ENCODE data around the gene DHRS11. TPM values are rescaled to one million over a fixed set of nuclear protein-coding genes. Genes with fewer than 3 reads are reported as not detected.
"Not testable (repeated sequence)": the region's sequence is repeated elsewhere in the genome, so short reads cannot be mapped to it uniquely, and the experiment has no call there.

DHRS11 gene
- total RNA-seq, 2 experiments from 2014 or later: 12.8 to 15.5 TPM

GRCh38 chr17:36586138-36586537 lies 5.5 kb upstream of the DHRS11 start:
- ChIA-PET CTCF (interaction anchor here (1.6 kb wide), 1 partner anchor 17 kb away, joined by 5 read pairs; no protein-coding TSS in a partner anchor), POLR2A (no interaction called here)

DNA sequence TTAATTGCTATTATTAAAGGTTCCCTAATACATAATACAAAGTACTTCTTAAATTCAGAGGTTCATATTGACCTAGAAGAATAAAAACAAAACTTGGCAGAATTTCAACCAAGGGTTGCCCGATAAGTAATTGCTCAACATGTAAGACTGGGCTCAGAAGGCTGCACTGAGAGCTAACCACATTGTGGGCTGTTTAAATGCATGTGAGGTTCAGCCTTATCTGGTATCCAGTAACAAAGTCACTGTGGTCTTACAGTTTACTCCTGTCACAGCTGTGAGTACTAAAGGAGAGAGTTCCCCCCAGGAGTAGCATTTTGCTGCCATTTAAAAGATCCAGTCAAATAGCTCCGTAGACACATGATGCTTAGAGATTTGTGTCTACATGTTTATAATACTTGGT lies 1.6 kb upstream of the DHRS11 start:
- CTCF ChIA-PET: interaction anchor here (1.2 kb wide), 1 partner anchor 11 kb away, joined by 3 read pairs; no protein-coding TSS in a partner anchor
- POLR2A ChIA-PET: no interaction called here

DNA sequence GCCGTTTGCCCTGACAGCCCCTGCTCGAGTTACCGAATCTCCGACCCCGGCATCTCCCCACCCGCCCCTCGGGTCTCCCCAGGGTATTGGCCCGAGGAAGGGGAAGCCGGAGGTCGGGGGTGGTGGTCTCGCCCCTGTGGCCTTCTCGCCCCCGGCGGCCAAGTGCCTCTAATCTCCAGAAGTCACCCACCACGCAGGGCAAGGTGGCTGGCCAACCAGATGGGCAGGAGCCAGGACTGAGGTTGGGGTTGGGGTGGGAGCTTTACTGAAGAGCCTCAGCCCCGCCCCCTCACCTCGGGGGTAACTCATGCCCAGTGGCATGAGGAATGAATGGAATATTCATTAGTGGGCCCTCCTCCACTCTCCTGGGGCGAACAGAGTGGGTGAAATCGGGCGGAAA lies 637 bp downstream of the DHRS11 start:
- ChIA-PET POLR2A (interaction anchor here (0.6 to 1.8 kb wide), 4 partner anchors 10 to 814 kb away, joined by 3 to 5 read pairs (median 4); partner anchors contain the start of genes ACACA, MRM1 and TADA2A), CTCF (interaction anchor here (2.6 kb wide), 1 partner anchor 10 kb away, joined by 11 read pairs; the partner anchor contains the start of gene MRM1)

DNA sequence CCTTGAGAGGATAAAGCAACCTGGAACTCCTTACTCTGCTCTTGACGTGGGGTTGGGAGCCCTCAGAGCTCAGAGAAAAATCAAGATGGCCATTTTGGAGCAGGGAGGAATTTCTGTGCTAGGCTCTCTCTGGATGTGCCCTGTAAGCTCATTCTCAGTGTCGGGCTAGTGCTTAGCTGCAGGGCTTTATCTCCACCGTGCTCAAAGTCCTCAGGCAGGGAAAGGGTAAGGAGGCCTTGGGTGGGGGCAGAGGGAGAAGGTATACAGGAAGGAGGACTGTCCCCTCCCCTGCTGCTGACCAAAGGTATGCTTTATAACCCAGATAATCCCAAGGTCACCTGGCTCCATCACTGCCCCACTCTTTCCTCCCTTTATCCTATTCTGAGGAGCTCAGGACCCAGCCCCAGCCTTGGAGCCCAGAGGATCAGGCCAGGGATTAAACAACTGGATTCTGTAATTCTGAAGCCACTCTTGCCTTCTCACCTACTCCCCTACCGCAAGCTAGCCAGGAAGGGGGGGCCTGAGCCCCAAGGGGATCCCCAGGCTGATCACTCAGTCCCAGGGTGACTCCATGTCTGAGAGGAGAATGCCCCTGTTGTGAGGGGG lies 1.1 kb downstream of the DHRS11 start:
- ChIA-PET POLR2A (interaction anchor here (0.6 to 1.8 kb wide), 4 partner anchors 9 to 814 kb away, joined by 3 to 5 read pairs (median 4); partner anchors contain the start of genes ACACA, MRM1 and TADA2A), CTCF (interaction anchor here (0.6 to 2.6 kb wide), 3 partner anchors 10 to 114 kb away, joined by 4 to 11 read pairs (median 5); partner anchors contain the start of gene MRM1)

DNA sequence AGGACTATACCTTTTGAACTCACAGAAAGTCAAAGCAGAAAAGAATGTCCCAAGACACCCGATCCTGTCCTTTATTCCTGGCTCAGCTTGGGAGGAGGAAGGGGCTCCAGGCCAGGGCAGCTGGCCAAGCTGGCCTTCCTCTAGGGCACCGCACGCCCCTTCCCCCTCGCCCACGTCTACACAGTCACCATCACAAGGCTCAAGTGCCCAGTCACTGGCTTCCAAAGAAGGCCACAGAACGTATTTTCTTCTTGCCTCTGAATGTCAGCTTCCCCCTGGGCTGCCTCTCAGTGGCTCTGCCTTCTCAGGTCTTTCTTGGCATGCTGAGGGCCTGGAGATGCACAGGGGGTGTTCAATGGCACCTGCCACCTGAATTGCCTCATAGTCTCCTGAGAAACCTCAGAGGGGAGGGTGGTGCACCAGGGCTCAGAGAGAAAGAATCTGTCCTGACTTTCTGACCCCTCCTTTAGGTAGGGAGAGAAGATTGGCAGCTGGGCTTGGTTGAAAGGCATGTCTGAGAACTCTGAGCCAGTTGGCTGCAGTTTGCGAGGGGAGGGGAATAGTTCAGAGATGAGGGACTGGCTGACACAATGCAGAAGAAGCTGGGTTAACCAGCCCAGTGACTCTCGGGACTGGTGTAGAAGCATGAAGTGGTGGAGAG lies 2.1 kb downstream of the DHRS11 start:
- ChIA-PET POLR2A (interaction anchor here (1.8 kb wide), 1 partner anchor 8 kb away, joined by 5 read pairs; the partner anchor contains the start of gene MRM1), CTCF (interaction anchor here (1.1 to 2.6 kb wide), 2 partner anchors 9 to 28 kb away, joined by 4 to 11 read pairs; partner anchors contain the start of gene MRM1)

DNA sequence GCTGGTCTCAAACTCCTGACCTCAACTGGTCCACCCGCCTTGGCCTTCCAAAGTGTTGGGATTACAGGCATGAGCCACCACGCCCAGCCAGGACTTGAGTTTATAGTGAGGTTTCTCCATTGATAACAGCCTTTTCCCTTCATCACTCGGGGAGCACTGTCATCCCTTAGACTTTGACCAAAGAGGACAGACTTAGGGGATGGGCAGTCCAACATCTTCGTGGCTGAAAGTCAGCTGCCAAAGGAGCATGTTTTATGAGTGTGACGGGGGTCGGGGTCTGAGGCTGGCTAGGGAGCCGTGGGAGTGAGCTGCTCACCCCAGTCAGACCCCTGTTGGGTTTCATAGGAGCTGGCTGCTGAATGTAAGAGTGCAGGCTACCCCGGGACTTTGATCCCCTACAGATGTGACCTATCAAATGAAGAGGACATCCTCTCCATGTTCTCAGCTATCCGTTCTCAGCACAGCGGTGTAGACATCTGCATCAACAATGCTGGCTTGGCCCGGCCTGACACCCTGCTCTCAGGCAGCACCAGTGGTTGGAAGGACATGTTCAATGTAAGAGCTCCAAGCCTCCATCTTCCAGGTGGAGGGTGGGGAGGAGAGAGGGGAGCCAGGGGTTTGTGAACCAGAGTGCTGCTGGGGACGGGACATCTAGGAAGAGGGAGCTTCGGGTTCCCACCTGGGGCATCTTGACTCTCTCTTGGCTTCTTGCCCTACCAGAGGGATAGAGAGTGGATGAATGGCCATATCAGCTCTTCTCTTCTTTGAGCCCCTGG lies 3.1 kb downstream of the DHRS11 start:
- ChIA-PET POLR2A (interaction anchor here (0.6 kb wide), 1 partner anchor 44 kb away, joined by 3 read pairs; no protein-coding TSS in a partner anchor), CTCF (no interaction called here)

- ChIA-PET CTCF (no interaction called here), POLR2A (no interaction called here)
These were observed 5.5 kb downstream of the DHRS11 start for GRCh38 chr17:36597226-36597625.

DNA sequence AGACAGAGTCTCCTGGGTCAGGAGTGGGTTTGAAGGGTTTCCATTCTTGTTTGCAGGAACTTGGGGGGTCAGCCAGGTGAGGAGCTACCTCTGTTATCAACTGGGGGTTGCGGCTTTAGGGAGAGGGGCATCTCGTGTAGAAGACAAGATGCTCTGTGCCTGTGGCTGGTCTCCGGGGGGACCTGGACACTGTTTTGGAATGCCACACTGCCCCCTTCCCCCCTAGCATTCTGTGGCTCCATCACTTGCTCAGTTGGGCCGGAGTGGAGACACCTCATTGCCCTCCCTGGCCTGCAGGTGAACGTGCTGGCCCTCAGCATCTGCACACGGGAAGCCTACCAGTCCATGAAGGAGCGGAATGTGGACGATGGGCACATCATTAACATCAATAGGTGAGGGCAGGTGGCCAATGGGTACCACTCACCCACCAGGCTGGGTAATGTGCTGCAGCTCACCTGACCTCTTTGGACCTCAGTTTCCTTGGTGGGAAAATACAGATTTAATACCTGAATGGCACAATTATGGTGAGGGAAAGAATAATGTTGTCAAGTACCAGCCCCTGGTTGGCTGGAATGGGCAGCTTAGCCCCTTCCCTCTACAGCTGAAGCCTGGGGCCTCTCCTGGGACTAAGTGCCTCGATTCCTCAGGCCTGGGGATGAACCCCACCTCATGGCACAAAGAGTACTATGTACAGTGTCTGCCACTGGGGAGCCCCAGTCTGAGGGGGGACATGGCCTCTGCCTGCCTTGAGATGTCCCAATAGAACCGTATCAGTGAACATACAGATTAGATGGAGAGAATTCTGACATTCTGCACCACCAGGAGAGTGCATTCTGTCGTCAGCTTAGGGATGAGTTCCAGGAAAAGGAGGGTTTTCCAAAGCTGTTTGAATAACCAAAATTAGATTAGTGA lies 6.4 kb downstream of the DHRS11 start:
- CTCF ChIA-PET: no interaction called here
- POLR2A ChIA-PET: no interaction called here

DNA sequence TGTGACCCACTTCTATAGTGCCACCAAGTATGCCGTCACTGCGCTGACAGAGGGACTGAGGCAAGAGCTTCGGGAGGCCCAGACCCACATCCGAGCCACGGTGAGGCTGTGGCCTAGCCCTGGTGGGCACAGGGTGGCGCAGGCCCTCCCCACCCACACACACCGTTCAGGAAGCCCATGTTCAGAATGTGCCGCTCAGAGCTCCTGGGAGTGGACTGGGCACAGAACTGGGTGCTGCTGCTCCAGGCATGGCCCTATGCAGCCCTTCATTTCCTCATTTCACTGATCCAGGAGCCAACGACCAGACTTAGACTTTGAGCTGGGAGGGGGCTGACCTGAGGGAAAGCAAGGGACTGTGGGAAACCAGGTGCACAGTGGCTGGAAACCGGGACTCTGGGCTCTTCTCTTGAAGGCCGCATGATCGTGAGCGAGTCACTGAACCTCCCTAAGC lies 7.3 kb downstream of the DHRS11 start:
- POLR2A ChIA-PET: no interaction called here
- CTCF ChIA-PET: no interaction called here

DNA sequence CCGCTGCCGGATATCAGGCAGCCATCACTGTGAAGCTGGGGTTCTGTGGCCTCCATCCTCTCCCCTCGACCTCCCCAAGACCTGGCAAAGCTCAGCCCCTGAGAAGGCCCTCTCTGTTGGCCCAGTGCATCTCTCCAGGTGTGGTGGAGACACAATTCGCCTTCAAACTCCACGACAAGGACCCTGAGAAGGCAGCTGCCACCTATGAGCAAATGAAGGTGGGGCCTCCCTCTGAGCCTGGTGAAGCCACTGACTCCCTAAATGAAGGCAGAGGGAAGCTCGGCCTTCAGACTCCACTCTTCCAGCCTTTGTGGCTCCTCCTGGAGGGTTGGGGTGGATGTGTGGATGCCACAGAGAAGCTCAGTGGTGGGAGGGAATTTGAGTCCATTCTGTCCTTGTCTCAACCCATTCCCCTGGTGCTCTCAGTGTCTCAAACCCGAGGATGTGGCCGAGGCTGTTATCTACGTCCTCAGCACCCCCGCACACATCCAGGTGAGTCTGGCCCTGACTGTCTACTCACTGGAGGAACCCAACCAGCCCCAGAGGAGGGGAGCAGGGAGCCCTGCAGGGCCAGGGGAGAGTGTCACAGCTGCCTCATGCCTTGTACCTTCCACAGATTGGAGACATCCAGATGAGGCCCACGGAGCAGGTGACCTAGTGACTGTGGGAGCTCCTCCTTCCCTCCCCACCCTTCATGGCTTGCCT lies 8.0 kb downstream of the DHRS11 start:
- CTCF ChIA-PET: interaction anchor here (1.2 kb wide), 1 partner anchor 10 kb away, joined by 3 read pairs; no protein-coding TSS in a partner anchor
- POLR2A ChIA-PET: no interaction called here

DNA sequence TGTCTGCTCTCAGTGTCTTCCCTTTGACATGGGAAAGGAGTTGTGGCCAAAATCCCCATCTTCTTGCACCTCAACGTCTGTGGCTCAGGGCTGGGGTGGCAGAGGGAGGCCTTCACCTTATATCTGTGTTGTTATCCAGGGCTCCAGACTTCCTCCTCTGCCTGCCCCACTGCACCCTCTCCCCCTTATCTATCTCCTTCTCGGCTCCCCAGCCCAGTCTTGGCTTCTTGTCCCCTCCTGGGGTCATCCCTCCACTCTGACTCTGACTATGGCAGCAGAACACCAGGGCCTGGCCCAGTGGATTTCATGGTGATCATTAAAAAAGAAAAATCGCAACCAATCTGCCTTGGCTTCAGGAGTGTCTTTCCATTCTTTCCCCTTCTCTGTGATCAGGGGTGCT lies 8.8 kb downstream of the DHRS11 start:
- POLR2A ChIA-PET: interaction anchor here (0.5 to 3.7 kb wide), 4 partner anchors 9 to 759 kb away, joined by 3 to 15 read pairs (median 6); partner anchors contain the start of genes DHRS11, GGNBP2, MYO19 and PIGW
- CTCF ChIA-PET: interaction anchor here (1.2 to 1.4 kb wide), 2 partner anchors 11 to 56 kb away, joined by 3 to 4 read pairs; partner anchors contain the start of gene GGNBP2

DNA sequence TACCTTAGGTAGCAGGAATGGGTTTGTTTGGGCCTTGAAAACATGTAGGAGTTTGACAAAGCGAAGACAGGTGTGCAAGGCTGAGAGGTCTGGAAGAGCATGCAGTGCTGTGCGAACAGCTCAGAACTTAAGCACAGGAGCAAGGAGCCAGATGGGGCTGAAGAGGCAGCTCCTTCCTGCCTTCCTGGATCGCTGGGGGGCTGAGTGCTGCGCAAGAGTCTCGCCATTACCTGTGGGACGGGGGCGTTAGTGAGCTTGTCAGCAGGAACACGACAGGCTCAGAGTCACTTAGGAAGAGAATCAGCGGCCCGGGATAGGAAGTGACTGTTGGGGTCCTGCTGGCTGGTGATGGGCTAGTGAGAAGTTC lies 9.2 kb downstream of the DHRS11 start:
- ChIA-PET CTCF (interaction anchor here (1.0 to 2.6 kb wide), 6 partner anchors 11 to 67 kb away, joined by 3 to 8 read pairs (median 4); partner anchors contain the start of genes GGNBP2, MYO19 and PIGW), POLR2A (interaction anchor here (0.5 to 3.7 kb wide), 5 partner anchors 10 to 758 kb away, joined by 3 to 15 read pairs (median 4); partner anchors contain the start of genes DHRS11, GGNBP2, MYO19 and PIGW)

DNA sequence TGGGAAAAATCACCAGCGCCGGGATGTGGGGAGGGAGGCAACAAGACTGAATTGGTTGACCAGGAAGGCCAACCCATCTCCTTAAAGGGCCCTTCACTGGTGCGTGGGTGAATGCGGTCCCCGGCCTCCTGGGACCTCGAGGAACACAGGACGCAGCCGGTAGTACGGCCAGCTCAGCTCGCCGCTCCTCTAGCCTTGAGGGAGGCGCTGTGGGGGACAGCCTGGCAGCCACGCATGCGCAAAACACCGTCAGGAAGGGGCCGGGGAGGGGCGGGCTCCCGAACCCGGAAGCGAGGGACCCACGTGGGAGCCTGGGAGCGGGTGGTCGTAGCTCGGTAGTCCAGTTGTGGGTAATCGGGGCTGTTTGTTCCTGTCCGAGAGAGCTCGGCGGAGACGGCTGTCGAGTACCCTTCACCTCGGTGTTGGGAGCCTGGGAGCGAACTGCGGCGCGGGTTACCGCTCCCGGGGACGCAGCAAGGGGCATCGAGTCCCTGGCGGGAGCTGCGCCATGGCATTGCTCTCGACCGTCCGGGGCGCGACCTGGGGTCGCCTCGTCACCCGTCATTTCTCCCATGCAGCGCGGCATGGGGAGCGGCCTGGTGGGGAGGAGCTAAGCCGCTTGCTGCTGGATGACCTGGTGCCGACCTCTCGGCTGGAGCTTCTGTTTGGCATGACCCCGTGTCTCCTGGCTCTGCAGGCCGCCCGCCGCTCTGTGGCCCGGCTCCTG lies 9.8 kb downstream of the DHRS11 start, which contains the start of gene MRM1:
MRM1 (plus strand) TSS at position 281 of the 727 bp plus-strand sequence; CDS start at position 509, 228 bp downstream.
- POLR2A ChIA-PET: interaction anchor here (1.0 to 3.7 kb wide), 4 partner anchors 9 to 67 kb away, joined by 4 to 15 read pairs (median 6); partner anchors contain the start of genes GGNBP2, MYO19 and PIGW
- CTCF ChIA-PET: interaction anchor here (0.8 to 2.6 kb wide), 12 partner anchors 9 to 154 kb away, joined by 3 to 11 read pairs (median 4); partner anchors contain the start of genes DHRS11, GGNBP2, MYO19 and PIGW

GRCh38 chr17:36602030-36602748 lies 10.5 kb downstream of the DHRS11 start:
- ChIA-PET POLR2A (interaction anchor here (0.7 to 3.7 kb wide), 5 partner anchors 9 to 347 kb away, joined by 3 to 15 read pairs (median 5); partner anchors contain the start of genes GGNBP2, MYO19 and PIGW), CTCF (interaction anchor here (0.6 to 2.6 kb wide), 17 partner anchors 10 to 526 kb away, joined by 3 to 11 read pairs (median 4); partner anchors contain the start of genes DHRS11, GGNBP2, MYO19 and PIGW)

DNA sequence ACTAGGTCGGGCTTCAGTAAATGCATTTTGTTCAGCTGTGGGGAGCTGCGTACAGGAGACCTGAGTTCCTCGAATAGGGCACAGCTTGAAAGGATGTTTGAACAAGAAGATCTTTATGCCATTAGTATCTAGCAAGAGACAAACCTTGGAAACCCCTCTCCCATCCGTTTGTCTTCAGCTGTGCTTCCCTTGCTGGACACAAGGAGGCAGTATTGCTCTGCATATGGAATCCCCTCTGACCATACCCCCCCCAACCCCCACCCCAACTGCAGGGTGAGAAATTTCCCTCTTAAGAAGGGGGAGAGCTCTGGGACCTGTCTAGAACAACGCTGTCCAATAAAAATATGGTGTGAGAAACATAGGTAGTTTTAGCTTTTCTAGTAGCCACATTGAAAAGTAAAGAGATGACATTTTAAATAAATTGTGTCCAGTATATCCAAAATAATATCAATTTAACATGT lies 11.3 kb downstream of the DHRS11 start:
- CTCF ChIA-PET: interaction anchor here (0.6 to 2.6 kb wide), 16 partner anchors 9 to 894 kb away, joined by 3 to 11 read pairs (median 4); partner anchors contain the start of gene DHRS11
- POLR2A ChIA-PET: interaction anchor here (0.7 to 3.7 kb wide), 3 partner anchors 12 to 346 kb away, joined by 3 to 15 read pairs (median 3); partner anchors contain the start of genes DHRS11 and GGNBP2

- CTCF ChIA-PET, POLR2A ChIA-PET: not testable (repeated sequence)
These were observed 13.3 kb downstream of the DHRS11 start for GRCh38 chr17:36605028-36605427.

All from activated CD8-positive, alpha-beta memory T cell treated with anti-CD3 and anti-CD28 coated beads for 36 hours (primary cell).